GM18502 (cell line): ENCODE results near the gene SLC16A6.
"Not testable (repeated sequence)": the region's sequence is repeated elsewhere in the genome, so short reads cannot be mapped to it uniquely, and the experiment has no call there.

Experiments used
- ATAC-seq: cut with Tn5 transposase; IDR thresholded peaks from one replicate; pipeline ENCODE4 v1.9.1; 2021; ENCODE audit warnings: mild to moderate bottlenecking; ENCODE audit not compliant: unreplicated experiment, poor library complexity

SLC16A6 gene

DNA sequence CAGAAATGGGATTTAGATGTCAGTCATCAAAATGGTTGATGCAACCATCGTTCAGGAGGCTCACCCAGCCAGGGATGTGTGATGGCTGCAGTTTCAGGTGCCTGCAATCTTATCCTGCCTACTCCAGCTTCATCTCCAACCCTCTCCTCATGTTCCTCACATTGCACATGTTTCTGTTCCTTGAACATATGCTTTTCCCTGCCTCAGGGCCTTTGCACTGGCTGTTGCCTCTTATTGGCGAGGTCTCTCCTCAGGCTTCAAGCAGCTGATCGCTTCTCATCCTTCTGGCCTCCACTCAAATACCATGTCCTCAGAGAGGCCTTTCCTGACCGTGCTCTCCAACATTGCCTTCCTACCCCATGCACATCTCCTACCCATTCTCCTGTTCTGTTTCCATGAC is 25.0 kb upstream of the SLC16A6 start:
- no peak for ATAC-seq

GRCh38 chr17:68314916-68315535 is 24.1 kb upstream of the SLC16A6 start:
- no peak for ATAC-seq

- no peak for ATAC-seq
Measured at GRCh38 chr17:68310152-68310551, 19.2 kb upstream of the SLC16A6 start.

DNA sequence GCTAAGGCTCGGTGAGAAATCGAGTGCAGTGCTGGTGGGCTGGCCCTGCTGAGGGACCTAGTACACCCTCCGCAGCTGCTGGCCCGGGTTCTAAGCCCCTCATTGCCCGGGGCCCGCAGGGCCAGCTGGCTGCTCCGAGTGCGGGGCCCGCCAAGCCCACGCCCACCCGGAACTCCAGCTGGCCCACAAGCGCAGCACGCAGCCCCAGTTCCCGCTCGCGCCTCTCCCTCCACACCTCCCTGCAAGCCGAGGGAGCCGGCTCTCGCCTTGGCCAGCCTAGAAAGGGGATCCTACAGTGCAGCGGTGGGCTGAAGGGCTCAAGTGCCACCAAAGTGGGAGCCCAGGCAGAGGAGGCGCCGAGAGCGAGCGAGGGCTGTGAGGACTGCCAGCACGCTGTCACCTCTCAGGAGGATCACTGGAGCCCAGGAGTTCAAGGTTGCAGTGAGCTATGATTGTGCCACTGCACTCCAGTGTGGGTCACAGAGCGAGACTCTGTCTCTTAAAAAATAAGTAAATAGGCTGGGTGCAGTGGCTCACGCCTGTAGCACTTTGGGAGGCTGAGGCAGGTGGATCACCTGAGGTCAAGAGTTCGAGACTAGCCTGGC is 18.2 kb upstream of the SLC16A6 start:
- not testable (repeated sequence) for ATAC-seq

- ATAC-seq = not testable (repeated sequence)
Measured at GRCh38 chr17:68308486-68308885, 17.6 kb upstream of the SLC16A6 start.

DNA sequence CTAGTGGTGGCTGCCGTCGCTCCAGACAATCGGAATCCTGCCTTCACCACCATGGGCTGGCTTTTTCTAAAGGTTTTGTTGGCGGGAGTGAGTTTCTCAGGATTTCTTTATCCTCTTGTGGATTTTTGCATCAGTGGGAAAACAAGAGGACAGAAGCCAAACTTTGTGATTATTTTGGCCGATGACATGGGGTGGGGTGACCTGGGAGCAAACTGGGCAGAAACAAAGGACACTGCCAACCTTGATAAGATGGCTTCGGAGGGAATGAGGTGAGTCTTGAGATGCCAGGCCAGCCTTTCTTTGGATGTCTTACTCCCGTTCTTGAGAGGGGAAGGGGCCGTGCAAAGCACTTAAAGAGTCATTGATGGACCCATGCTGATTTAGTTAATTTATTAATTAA is 16.5 kb upstream of the SLC16A6 start:
- ATAC-seq = no peak

DNA sequence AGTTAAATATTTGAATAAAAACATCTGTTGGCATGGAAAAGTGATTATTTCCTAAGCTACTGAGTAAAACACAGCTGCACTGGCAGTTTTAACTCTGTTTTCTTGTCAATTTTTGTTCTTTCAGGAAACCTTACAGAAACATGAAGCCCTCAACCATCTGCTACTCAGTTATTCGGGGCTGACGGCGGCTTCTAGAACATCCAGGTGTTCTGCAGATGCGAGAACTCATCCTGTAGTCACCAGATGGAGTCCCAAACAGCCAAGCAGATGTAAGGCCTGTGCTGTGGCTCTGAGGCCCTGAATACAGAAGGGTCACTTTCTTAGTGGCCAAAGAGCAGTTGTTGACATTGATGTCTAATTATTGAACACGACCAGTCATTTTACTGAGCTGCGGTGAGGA is 15.9 kb upstream of the SLC16A6 start:
- ATAC-seq = no peak

DNA sequence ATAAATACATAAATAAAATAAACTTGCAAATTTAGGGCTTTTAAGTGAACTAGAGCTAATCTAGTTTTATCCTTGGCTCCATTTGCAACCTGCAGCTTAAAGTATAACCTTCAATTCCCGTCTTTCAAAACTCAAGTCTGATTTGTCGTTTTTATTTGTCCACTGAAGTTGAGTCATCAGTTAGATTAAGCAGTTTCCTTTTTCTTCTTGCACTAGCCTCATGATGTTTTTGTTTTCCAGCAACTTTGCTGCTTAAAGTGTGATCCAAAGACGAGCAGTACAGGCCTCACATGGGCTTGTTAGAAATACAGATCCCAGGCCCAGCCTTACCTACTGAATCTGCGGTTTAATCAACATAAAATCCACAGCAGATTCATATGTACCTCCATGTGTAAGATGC is 14.2 kb upstream of the SLC16A6 start:
- ATAC-seq = no peak

DNA sequence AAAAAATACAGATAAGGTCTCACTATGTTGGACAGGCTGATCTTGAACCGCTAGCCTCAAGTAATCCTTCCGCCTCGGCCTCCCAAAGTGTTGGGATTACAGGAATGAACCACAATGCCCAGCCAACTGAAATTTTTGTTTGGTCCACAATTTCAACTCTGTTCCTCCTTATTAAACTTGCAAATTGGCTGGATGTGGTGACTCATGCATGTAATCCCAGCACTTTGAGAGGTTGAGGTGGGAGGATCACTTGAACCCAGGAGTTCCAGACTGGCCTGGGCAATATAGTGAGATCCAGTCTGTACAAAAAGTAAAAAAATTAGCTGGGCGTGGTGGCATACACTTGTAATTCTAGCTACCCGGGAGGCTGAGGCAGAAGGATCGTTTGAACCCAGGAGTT is 13.8 kb upstream of the SLC16A6 start:
- ATAC-seq = no peak

DNA sequence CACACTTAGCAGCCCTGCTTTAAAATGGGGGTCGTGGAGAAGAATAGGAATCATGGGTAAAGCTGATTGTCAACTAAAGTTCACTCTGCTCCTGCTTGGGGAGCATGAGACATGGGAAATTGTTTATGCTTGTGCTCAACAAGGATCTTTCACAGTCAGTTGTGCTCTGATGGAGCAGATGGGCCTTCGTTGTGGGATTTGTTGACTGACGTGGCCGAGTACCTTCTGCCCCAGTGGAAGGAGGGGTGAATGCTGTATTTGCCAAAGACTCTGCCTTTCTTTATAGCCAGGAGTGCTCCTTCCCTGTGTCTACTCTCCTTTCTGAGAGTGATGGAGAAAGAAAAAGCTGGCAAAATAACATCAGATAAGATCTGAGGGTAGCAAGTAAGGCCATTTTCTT is 11.7 kb upstream of the SLC16A6 start:
- ATAC-seq = no peak

DNA sequence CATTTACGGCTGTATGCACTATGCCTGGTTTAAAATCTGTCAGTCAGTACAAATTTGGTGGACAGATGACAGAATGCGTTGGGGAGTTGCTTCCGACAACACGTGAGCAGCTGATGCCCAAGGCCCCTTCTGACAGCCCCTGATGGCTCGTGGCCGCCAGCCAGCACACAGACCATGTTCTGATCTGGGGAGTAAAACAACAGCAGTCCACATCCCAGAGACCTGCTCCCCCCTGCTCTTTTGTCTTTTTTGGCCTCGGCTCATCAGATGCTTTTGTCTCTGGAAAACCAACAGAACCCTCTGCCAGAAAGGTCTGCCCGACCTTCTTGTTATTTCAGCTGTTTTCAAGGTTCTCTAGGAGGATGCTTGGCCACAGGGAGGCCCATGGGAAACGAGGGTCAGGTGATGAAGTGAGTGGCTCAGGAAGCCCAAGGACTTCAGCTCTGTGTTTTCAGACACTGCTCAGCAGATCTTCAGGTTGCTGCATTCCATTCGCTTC is 11.2 kb upstream of the SLC16A6 start:
- ATAC-seq = no peak

- ATAC-seq = no peak
Measured at GRCh38 chr17:68301438-68301959, 10.6 kb upstream of the SLC16A6 start.

- ATAC-seq = no peak
Measured at GRCh38 chr17:68299817-68300216, 8.9 kb upstream of the SLC16A6 start.

GRCh38 chr17:68298601-68299000 is 7.7 kb upstream of the SLC16A6 start:
- ATAC-seq = no peak

GRCh38 chr17:68297195-68297594 is 6.3 kb upstream of the SLC16A6 start:
- ATAC-seq = no peak

DNA sequence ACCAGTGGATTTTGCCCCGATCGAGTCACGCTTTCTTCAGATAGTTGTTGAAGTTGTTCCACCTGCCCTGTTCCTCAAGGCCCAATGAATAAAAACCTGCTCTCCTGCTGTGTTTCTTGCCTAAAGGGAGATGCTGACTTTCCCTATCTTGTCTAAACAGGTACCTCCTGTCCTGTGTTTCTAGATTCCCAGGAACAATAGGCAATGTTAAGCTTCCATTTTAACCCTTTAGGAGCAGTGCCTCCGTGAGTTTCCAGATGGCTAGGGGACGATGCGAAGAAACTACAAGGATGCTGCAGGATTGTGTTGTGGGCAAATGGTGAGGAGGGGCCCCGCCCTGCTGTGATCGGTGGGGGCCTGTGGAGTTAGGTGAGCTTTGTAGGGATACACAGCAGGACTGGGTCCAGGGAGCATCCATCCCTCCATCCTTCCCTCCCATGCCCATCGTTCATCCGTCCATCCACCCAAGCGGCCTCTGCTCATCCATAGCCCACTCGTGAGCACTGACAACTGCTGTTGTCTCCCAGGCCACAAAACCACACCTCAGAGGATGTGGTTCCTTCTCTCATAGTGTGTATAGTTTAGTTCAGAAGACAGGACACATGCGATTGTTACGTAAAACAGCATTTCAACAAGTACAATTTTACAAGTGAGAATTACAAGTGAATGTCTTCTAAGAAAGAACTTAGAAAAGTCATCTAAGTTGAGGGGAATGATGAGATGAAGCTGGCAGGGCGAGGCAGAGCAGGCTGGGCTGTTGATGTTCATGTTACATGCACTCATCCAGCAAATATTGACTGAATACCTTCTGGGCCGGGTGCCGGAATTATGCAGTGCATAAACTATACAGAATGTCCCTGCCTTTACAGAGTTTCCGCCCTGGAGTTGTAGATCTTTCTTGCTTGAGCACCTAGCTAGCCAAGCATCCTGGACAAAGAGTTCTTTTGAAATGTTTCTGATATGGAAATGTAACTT is 5.6 kb upstream of the SLC16A6 start:
- no peak for ATAC-seq

GRCh38 chr17:68295086-68295485 is 4.2 kb upstream of the SLC16A6 start:
- ATAC-seq = no peak

DNA sequence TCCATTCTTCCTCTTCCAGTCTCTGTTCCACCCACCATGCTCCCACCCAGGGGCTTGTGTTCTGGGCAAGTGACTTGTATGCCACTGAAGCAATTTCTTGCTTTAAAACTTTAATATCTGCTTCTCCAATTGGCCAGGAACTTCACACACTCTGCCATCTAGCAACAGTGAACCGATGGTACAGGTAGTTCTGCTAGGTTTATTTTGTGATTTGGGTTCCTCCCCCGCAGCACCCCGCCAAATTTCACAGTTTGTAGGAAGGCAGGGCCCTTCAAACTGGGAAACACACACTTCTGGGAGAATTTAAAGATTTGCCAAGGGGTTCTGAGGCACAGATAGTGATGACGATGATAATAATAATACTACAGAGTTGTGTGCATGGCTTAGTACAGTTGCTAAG is 3.7 kb upstream of the SLC16A6 start:
- ATAC-seq = no peak

GRCh38 chr17:68294196-68294555 is 3.2 kb upstream of the SLC16A6 start:
- ATAC-seq = no peak

DNA sequence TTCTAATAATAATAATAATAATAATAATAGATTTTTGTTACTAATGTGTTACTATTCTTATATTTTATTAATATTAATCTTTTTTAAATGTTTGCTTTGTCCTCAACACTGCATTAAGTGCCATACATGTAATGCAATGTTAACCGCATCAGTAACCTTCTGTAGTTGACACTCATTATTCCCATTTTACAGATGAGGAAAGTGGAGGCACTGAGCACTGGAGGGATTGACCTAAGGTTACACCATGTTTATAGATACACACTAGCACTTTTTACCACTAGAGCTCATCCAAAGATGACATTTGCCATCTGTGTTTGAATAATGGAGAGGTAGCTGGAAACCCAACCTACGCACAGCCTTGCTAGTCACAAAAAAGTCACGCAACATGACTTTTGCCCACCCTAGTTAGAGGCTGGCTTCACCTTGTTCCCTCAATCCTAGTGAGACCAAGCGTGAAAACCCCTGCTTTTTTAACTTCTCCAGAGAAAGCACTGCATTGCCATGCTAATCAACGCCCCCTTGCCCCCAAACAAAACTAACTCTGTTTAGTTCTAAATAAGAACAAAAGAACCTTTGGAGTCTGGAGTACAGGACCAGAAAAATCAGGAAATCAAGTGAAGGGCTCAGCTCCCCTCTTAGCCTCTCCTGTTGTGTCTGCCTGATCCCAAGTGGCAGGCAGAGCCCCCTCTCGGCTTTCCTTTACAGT is 2.7 kb upstream of the SLC16A6 start:
- no peak for ATAC-seq
